RPMI8226 (cell line): Measurements from ENCODE around the gene SLC44A5.
"Not testable (repeated sequence)": the region's sequence is repeated elsewhere in the genome, so short reads cannot be mapped to it uniquely, and the experiment has no call there.

Source experiments
- DNase-seq: peaks from one replicate; pipeline ENCODE4 v3.0.0-alpha.2; 2015

The SLC44A5 gene

GRCh38 chr1:75519651-75520427 is 91.1 kb downstream of the SLC44A5 start:
- DNase-seq, result no peak

GRCh38 chr1:75518686-75519085 is 92.2 kb downstream of the SLC44A5 start:
- no peak for DNase-seq

GRCh38 chr1:75514270-75514669 is 96.6 kb downstream of the SLC44A5 start:
- no peak for DNase-seq

GRCh38 chr1:75506976-75507375 is 103.9 kb downstream of the SLC44A5 start:
- no peak for DNase-seq

- DNase-seq, result no peak
These were observed 107.5 kb downstream of the SLC44A5 start for GRCh38 chr1:75503221-75503974.

- no peak for DNase-seq
These were observed 108.1 kb downstream of the SLC44A5 start for GRCh38 chr1:75502776-75503175.

- no peak for DNase-seq
These were observed 109.2 kb downstream of the SLC44A5 start for GRCh38 chr1:75501577-75502295.

- no peak for DNase-seq
These were observed 118.9 kb downstream of the SLC44A5 start for GRCh38 chr1:75492011-75492410.

- DNase-seq, result no peak
These were observed 123.5 kb downstream of the SLC44A5 start for GRCh38 chr1:75487399-75487798.

GRCh38 chr1:75484789-75485188 is 126.1 kb downstream of the SLC44A5 start:
- no peak for DNase-seq

- DNase-seq, result no peak
These were observed 128.0 kb downstream of the SLC44A5 start for GRCh38 chr1:75482951-75483350.

- not testable (repeated sequence) for DNase-seq
These were observed 134.4 kb downstream of the SLC44A5 start for GRCh38 chr1:75476486-75476885.

- DNase-seq, result no peak
These were observed 135.2 kb downstream of the SLC44A5 start for GRCh38 chr1:75475696-75476095.

GRCh38 chr1:75472971-75473603 is 137.8 kb downstream of the SLC44A5 start:
- DNase-seq, result no peak

GRCh38 chr1:75472089-75472970 is 138.6 kb downstream of the SLC44A5 start:
- no peak for DNase-seq

- no peak for DNase-seq
These were observed 139.7 kb downstream of the SLC44A5 start for GRCh38 chr1:75471252-75471651.

- DNase-seq, result no peak
These were observed 140.5 kb downstream of the SLC44A5 start for GRCh38 chr1:75470448-75470847.

GRCh38 chr1:75469586-75470173 is 141.2 kb downstream of the SLC44A5 start:
- DNase-seq, result no peak

- DNase-seq, result no peak
These were observed 149.0 kb downstream of the SLC44A5 start for GRCh38 chr1:75461808-75462325.

- DNase-seq, result no peak
These were observed 160.9 kb downstream of the SLC44A5 start for GRCh38 chr1:75449998-75450397.

GRCh38 chr1:75444220-75444619 is 166.7 kb downstream of the SLC44A5 start:
- no peak for DNase-seq
